G401.6 (cell line): Measurements from ENCODE around the gene TRIM27.
"Not testable (repeated sequence)": the region's sequence is repeated elsewhere in the genome, so short reads cannot be mapped to it uniquely, and the experiment has no call there.

ENCODE experiments used
- FAIRE-seq: peaks from 2 replicates; lab custom pipeline; 2012; peaks lifted over from hg19 to GRCh38; lab: Jason Lieb, UNC

TRIM27 gene

GRCh38 chr6:28923318-28924102 lies at the start of gene TRIM27:
Gene TRIM27 (minus strand): TSS chr6:28923985. CDS start chr6:28923632, 353 bp downstream.
- peak; percentile 55 for FAIRE-seq

- FAIRE-seq = not testable (repeated sequence)
Measured at GRCh38 chr6:28970056-28970455, 46.3 kb upstream of the TRIM27 start.

GRCh38 chr6:28969129-28969528 lies 45.3 kb upstream of the TRIM27 start:
- FAIRE-seq = no peak

GRCh38 chr6:28968476-28968875 lies 44.7 kb upstream of the TRIM27 start:
- FAIRE-seq = no peak

- no peak for FAIRE-seq
Measured at GRCh38 chr6:28965706-28966105, 41.9 kb upstream of the TRIM27 start.

GRCh38 chr6:28960846-28961500 lies 37.2 kb upstream of the TRIM27 start:
- no peak for FAIRE-seq

- not testable (repeated sequence) for FAIRE-seq
Measured at GRCh38 chr6:28958561-28959243, 34.9 kb upstream of the TRIM27 start.

GRCh38 chr6:28957795-28958314 lies 34.1 kb upstream of the TRIM27 start:
- FAIRE-seq = not testable (repeated sequence)

GRCh38 chr6:28956331-28956730 lies 32.5 kb upstream of the TRIM27 start:
- FAIRE-seq = no peak

GRCh38 chr6:28953585-28954258 lies 29.9 kb upstream of the TRIM27 start:
- no peak for FAIRE-seq

- peak; percentile 66 for FAIRE-seq
Measured at GRCh38 chr6:28953039-28953584, 29.3 kb upstream of the TRIM27 start.

- FAIRE-seq = not testable (repeated sequence)
Measured at GRCh38 chr6:28949656-28950195, 25.9 kb upstream of the TRIM27 start.

- no peak for FAIRE-seq
Measured at GRCh38 chr6:28948782-28949486, 25.1 kb upstream of the TRIM27 start.

- no peak for FAIRE-seq
Measured at GRCh38 chr6:28947831-28948270, 24.1 kb upstream of the TRIM27 start.

- no peak for FAIRE-seq
Measured at GRCh38 chr6:28947067-28947765, 23.4 kb upstream of the TRIM27 start.

GRCh38 chr6:28945349-28945748 lies 21.6 kb upstream of the TRIM27 start:
- FAIRE-seq = no peak

GRCh38 chr6:28944412-28944865 lies 20.7 kb upstream of the TRIM27 start:
- peak; percentile 6 for FAIRE-seq

GRCh38 chr6:28943557-28944411 lies 20.0 kb upstream of the TRIM27 start:
- no peak for FAIRE-seq

- FAIRE-seq = no peak
Measured at GRCh38 chr6:28943223-28943556, 19.4 kb upstream of the TRIM27 start.
